Fibroblast of skin of scalp (primary cell): ENCODE measurements around the gene NCKAP5.

Source experiments
- DNase-seq: peaks from one replicate; pipeline ENCODE4 v3.0.0-alpha.2; 2013

The NCKAP5 gene

GRCh38 chr2:132681766-132682165 is 886.5 kb downstream of the NCKAP5 start:
- DNase-seq = no peak

GRCh38 chr2:132680544-132680943 is 887.7 kb downstream of the NCKAP5 start:
- no peak for DNase-seq

GRCh38 chr2:132678483-132678882 is 889.8 kb downstream of the NCKAP5 start:
- no peak for DNase-seq

DNA sequence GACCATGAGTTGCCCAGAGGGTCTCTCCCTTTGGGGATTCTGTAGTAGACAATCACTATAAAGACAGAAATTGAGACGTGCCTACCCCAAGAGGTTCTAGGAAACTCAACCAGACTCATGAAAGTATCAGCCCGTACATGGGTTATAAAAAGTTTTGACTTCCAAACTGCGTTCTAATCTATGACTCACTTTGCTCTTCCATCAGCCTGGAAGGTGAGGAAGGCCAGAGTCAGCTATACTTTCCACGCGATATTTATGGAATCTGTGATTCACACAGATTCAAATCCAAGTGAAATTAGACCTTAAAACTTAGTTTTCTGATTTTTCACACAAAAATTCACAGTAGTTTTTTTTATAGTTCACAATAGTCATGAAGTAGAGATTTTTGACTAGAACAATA is 890.6 kb downstream of the NCKAP5 start:
- peak; percentile 60 for DNase-seq

DNA sequence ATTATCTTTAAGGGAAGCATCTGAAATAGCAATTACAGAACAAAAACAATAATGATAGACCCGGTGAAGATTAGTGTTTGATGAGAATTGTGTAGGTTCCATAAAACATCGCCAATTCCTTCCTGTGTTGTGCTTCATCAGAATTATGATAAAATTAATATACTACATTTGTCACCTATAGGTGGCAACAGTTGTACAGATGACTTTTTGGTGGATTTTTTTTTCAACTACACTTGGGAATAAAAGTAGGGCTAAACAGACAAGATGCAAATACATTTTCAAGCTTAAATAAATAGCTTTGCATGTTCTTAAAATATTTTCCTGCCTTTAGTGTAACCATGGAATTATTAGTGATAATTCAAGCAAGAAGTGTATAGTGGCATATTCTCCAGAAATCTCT is 891.3 kb downstream of the NCKAP5 start:
- DNase-seq = no peak

- peak; percentile 79 for DNase-seq
Observed at GRCh38 chr2:132671151-132671835, 897.0 kb downstream of the NCKAP5 start.

- no peak for DNase-seq
Observed at GRCh38 chr2:132670496-132671150, 897.6 kb downstream of the NCKAP5 start.

- DNase-seq = no peak
Observed at GRCh38 chr2:132669908-132670495, 898.3 kb downstream of the NCKAP5 start, which contains the start of gene LYPD1. LYPD1 (minus strand) TSS chr2:132670205; CDS start chr2:132669932, 273 bp downstream.

GRCh38 chr2:132668987-132669907 is 899.0 kb downstream of the NCKAP5 start:
- DNase-seq = no peak

DNA sequence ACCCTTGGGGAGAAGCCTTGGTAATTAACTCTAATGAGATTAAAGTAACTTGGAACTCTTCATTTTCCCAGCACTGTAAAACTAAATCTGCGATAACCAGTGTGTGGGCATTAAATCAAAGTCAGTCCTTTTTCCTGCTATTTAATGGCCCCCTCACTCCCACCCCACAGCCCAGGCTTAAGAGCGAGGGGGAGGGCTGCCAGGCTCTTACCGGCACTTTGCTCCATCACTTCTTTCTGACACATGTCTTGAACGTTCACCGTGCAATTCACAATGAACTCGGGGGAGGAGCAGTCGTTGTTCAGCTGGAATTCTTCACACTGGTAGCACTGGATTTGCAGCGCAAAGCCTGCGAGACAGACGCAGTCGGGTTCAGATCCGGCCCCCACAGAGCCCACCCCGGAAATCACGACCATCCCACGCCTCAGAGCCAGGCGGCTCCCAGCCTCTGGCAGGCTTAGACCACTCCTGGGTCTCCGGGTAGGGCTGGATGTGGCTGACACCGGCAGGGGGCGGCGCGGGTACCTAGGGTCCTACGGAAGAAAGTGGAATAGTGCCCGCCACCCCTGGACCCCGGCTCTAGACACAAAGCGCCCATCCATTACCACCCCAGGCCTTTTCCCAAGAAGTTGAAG is 900.0 kb downstream of the NCKAP5 start:
- no peak for DNase-seq

DNA sequence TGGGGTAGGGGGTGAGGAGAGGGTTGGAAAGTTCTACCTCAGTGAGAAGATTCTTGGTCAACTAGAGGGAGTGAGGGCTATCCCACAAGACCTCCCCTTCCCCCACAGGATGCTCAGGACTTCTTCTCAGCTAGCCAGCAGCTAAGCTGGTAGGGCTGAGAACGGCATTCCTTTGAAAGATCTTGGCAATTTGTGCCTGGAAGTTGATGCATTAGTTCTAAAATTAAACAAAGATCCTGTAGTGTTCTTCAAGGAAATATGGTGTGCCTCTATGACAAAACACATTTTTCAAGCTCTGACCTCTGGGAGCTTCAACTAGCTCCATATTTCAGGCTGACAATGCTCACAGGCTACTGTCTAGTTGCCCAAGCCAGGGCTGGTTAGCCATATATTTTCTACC is 900.6 kb downstream of the NCKAP5 start:
- peak; percentile 37 for DNase-seq

DNA sequence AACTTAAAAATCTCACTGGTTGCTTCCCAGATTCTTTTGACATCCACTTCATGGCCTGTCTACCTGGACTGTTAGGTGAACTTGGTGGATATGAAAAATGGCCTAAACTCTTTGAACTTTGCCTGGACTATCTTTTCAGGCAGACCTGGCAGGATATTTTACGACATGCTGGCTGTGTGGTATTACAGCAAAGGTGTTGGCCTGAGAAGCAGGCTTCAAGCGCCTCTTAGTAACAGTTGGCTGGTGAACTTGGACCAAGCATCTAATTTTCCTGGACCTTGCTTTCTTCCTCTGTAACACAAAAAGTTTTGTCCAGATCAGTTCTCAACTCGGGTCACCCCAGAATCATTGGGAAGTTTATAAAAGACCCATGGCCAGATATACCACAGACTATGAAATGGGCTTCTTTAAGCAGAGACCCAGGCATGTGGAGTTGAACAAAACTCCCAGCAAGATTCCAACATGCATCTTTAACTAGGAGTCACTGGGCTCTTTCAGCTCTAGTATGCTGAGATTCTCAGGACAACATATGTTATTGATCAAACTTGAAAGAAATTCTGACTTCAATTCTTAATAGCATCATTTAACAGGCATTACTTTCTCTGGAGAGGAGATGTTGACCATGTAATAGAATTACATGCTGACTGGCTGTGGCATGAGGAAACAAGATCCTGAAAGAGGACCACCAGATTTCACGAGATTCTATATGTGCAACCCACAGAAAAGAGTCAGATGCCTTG is 902.7 kb downstream of the NCKAP5 start:
- no peak for DNase-seq

- DNase-seq = no peak
Observed at GRCh38 chr2:132664096-132664495, 904.2 kb downstream of the NCKAP5 start.

DNA sequence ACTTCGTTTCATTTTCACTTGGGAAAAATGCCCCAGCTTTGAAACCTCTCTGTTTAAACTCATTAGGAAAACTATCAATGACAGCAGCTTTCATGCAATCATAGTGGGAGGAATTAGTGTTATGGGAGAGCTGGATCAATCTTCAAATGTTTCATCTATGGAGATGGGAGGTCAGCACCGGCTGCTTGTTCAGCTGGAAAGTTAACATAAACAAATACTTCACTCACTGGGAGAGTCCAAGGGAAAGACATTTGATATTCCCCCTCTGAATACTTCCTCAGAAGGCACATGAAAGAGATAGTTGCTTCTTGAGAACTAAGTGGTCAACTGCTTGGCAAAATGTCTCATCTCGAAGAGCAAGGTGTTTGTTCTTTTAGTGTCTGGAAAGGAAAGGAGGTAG is 905.5 kb downstream of the NCKAP5 start:
- DNase-seq = no peak

- no peak for DNase-seq
Observed at GRCh38 chr2:132659331-132659730, 908.9 kb downstream of the NCKAP5 start.

DNA sequence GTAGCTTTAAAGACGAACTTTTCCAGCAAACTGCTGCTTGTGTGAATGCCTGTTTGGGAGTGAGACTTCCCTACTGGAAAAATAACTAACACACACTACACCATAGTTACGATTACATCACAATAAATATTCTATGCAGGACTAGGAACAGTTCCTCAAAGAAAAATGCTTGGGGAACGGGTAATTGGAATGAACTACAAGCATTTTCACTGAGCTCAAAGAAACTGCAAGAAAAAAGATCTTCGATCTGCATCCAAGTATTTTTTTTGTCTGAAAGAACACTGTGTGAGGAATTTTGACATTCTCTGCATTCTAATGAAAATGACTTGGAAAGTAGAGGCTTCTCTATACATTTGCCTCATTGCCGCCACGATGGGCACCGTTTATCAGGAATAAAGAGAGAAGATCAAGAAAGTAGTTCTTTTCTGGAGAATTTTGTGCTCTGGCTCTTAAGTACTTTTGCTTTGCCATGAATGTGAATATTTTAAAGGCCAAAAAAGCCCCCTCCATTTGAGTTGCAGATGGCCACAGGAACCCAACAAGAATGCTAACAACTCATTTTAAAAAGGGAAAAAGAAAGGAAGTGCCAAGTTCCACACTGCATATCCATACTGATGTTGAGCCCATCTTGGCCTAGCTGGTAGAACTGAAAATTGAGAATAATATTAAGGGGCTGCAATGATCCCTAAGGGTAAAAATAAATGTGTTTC is 911.8 kb downstream of the NCKAP5 start:
- DNase-seq = no peak

GRCh38 chr2:132654968-132655367 is 913.3 kb downstream of the NCKAP5 start:
- no peak for DNase-seq

DNA sequence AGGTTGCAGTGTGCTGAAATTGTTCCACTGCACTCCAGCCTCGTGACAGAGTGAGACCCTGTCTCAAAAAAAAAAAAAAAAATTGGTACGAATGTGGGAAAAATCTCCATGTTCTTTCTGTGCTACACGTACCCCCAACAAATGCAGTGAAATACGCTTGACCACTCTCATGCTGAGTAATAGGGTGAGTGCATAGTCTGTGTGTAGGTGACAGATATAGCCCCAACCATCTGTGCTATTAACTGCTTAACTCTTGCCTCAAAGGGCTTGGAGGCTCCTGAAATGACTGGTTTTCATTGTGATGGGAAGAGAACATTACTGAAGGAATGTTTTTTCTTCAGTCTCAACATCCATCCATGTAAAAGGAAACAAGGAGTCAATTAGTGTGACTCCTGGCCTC is 913.9 kb downstream of the NCKAP5 start:
- DNase-seq = no peak

GRCh38 chr2:132652474-132652873 is 915.8 kb downstream of the NCKAP5 start:
- DNase-seq = no peak

DNA sequence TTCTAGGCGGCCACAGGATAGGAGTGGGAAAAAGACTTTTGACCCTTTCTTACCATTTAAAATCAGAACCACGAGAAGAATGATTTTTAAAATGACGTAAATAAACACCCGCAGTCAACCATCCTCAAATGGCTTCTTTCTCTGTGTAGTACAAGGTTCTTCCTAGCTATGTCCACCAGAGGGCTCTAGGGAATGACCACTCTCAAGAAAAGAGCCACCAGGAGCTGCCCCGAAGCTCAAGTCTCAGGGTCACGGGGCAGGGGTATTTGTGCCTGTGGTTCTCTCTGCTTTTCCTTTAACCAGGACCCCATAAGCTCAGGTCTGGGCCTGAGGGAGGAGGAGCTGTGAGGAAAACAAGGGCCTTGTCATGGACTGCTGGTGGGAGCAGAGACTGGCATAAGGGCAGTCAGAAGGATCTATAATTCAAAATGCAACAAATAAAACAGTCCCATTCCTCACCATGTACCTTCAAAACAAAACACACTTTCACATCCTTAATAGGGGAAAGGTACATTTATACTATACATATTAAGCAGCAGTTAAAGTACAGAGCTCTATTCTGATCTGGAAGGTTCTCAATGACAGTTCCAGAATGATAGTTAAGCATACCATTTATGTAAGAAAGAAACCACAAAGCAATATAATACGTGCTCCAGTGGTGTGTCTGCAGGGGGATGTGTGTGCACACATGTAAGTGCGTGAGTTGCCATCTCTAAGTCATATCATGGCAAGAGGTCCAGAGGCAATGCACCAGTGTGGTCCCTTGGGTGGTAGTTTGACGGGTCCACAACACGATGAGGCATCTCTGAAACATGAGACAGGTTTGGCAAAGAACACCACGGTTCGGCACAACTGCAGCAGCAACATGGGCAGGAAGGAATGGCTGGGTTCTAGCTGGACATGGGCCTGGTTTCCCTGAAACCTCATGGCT is 916.9 kb downstream of the NCKAP5 start:
- peak; percentile 35 for DNase-seq
